GM21515 (cell line): ENCODE results near the gene PKN3.

Source experiments
- ATAC-seq: cut with Tn5 transposase; IDR thresholded peaks from one replicate; pipeline ENCODE4 v1.9.1; 2021; ENCODE audit not compliant: unreplicated experiment

The PKN3 gene

DNA sequence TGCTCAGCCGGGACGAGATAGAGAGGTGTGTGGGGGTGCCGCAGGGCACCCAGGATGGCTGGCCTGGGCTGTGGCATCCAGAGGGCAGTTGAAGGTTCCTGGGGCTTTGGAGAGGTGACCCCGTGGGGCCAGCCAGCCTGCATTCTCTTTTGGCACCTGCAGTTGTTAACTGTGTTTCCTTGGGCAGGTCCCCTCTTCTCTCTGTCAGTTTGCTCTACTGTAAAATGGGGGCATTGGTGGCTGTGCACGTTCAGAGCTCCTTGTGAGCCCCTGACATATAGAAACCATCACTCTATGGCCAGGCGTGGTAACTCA, 13.1 kb downstream of the PKN3 start:
- ATAC-seq = no peak

DNA sequence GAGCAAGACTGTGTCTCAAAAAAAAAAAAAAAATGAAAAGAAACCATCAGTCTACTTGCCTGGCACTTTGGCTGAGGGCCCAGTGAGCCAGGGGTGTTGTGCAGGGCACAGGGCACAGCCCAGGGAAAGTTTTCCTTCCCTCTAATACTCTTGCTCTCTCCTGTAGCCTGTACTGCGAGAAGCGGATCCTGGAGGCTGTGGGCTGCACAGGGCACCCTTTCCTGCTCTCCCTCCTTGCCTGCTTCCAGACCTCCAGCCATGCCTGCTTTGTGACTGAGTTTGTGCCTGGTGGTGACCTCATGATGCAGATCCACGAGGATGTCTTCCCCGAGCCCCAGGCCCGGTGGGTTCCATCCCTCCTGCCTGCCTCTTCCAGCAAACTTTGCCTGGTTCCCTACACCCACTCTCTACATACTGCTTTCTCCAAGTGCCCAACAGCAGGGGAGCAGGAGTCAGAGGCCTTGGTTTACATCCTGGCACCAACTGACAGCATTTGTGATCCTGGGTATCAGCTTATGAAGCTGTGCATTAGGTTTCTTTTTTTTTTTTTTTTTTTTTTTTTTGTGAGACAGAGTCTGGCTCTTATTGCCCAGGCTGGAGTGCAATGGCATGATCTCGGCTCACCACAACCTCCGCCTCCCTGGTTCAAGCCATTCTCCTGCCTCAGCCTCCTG, 14.4 kb downstream of the PKN3 start:
- ATAC-seq = no peak

DNA sequence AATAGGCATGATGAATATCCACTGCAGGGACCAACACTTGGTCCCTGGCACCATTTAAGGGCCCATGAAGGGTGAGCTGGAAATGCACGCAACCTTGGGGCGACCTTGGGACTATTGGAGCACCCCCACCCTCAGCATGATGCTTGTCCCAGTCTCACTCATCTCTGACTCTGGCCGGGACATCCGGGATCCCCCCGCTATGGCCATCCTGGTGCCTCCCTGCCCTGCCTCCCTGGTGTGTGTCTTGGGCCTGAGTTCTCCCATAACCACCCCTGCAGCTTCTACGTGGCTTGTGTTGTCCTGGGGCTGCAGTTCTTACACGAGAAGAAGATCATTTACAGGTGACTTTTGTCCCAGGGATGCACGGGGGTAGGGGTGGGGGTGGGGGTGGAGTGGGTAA, 15.7 kb downstream of the PKN3 start:
- no peak for ATAC-seq

DNA sequence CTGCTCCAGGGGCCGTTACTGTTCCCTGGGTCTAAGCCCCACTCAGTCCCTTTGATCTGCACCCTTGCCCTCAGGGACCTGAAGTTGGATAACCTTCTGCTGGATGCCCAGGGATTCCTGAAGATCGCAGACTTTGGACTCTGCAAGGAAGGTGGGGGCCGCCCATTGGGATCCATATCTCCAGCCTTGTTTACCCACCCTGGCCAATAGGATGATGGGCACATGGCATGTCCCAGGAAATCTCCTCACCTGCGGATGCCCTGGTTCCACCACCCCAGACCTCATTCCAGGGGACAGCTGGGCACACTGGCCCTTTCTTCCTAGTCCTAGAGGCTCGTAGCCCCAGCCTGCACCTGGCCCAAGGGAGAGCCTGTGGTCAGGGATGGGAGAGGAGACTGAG, 16.2 kb downstream of the PKN3 start:
- no peak for ATAC-seq

GRCh38 chr9:128719919-128720605, 17.8 kb downstream of the PKN3 start:
- no peak for ATAC-seq

GRCh38 chr9:128720841-128721486, 18.7 kb downstream of the PKN3 start:
- ATAC-seq = no peak

DNA sequence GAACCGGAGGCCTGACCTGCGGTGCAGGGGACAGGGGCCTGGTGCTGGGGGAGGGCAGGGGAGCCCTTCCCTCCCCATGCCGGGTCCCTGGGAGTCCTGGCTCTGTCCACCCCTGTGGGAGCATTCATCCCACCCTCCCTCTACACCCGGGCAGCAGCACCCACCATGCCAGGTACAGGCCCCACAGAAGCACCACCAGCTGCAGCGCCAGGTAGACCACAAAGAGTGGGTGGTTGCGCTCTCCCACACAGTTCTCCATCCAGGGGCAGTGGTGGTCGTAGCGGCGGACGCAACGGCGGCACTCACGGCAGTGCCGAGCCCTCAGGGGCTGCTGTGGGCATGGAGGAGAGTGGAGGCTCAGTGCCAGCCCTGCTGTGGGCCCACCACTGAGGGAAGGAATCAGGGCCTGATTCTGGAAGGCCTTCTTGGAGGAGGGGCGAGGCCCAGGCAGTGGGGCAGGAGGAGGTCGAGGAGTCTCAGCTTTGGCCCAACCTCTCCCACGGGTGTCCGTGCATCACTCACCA, 19.2 kb downstream of the PKN3 start:
- no peak for ATAC-seq

GRCh38 chr9:128722380-128723351, 20.4 kb downstream of the PKN3 start:
- ATAC-seq = no peak

GRCh38 chr9:128723352-128723865, 21.1 kb downstream of the PKN3 start:
- ATAC-seq = no peak

GRCh38 chr9:128723866-128724743, 21.8 kb downstream of the PKN3 start, which contains the start of gene ZDHHC12:
ZDHHC12 (minus strand) TSS chr9:128724127; CDS start chr9:128724093, 34 bp downstream.
- peak; percentile 94 for ATAC-seq

- no peak for ATAC-seq
Measured at GRCh38 chr9:128724744-128725211, 22.5 kb downstream of the PKN3 start.

GRCh38 chr9:128727640-128728248, 25.4 kb downstream of the PKN3 start:
- ATAC-seq = no peak

DNA sequence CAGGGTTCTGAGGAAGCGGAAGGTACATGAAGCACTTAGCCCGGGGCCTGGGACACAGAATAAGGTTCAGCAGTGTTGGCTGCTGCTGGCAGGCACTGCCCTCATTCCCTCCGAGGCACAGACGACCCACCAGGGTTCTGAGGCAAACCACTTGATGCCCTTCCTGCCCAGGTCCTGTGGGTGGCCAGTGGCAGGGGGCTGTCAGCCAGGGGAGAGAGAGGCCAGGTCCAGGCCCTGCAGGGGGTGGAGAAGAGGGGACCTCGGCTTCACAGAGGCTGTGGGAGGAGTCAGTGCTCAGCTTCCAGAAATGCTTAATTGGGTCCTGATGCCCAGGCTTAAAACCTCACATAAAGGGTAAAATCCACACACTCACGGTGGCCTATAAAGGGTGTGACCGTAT, 26.0 kb downstream of the PKN3 start:
- no peak for ATAC-seq

DNA sequence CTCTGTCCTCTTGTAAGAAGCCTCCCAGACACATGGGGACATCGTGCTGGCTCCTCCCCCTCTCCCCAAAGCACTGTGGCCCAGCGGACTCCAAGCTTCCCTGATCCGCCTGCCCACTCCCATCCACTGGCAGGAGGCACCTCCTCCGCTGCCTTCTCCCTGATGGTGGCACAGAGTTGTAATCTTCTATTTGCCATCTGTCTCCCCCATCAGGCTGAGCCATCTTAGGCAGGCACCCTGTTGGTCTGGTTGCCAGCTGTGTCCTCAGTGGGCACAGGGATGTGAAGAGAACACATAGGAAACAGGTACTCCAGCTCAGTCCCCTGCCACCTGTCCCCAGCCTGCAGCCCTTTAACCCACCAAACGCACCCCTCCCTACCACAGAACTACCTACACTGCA, 27.0 kb downstream of the PKN3 start:
- ATAC-seq = no peak

GRCh38 chr9:128729766-128730517, 27.6 kb downstream of the PKN3 start:
- no peak for ATAC-seq

- no peak for ATAC-seq
Measured at GRCh38 chr9:128731093-128731492, 28.8 kb downstream of the PKN3 start.

DNA sequence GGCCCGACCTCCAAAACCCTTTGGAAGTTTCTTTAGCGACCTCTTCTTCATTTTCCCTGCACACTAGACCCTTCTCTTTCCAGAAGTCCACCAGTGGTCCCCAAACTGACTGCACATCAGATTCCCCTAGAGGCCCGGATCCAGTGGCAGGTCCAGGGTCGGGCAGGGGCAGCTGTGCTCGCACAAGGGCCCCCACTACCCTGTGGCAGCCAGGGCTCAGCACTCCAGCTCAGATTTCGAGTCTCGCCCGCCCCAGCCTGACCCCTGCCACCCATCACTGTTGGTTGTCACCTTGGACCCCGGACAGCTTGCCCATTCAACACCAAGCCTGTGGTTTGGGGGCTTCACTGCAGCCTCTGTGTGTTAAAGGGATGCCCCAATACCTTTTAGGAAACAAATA, 29.4 kb downstream of the PKN3 start:
- no peak for ATAC-seq

GRCh38 chr9:128732576-128732975, 30.3 kb downstream of the PKN3 start:
- no peak for ATAC-seq
